ENCODE results near the gene VWA3B. TPM values are rescaled to one million over a fixed set of nuclear protein-coding genes. Genes with fewer than 3 reads are reported as not detected.
A peak's percentile ranks its signal among the peaks of the same experiment; 100 is the strongest.

Gene VWA3B, protein sequence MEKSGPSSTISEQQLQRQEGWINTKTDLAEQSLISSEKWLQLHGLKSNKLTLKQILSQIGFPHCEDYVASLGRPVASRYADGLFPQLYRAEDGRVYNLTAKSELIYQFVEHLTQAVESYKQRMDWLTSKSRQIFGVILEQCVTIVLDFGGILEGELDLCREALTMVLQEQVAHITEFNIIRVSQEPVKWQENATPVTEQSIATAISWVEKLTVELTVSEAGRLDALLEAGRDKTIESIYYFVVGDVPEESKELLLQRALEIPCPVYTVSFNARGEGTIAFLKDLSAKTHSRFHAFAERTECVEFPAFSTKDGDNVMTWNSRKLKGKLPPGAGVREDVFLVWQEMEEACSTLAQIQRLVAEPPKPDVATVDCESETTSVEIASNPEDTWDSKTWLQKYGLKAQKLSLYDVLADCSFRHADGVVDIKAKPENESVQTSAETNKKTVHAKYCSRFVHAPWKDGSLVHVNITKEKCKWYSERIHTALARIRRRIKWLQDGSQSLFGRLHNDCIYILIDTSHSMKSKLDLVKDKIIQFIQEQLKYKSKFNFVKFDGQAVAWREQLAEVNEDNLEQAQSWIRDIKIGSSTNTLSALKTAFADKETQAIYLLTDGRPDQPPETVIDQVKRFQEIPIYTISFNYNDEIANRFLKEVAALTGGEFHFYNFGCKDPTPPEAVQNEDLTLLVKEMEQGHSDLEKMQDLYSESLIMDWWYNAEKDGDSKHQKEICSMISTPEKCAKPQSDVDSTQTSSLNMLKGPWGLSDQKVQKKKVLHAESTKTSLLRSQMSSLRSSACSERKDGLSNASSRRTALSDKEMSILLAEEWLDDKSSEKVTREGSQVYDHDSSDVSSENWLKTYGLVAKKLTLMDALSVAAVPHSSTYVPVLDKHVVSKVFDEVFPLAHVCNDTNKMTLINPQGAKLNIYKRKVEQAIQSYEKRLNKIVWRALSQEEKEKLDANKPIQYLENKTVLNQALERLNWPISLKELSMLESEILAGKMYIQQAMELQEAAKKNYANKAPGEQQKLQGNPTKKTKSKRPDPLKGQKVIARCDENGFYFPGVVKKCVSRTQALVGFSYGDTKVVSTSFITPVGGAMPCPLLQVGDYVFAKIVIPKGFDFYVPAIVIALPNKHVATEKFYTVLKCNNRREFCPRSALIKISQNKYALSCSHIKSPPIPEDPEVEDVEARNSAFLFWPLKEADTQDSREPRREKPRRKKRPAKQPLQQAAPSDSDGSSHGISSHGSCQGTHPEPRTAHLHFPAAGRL (N-terminal part only)
- total RNA-seq: not detected in 3 replicates
- long read RNA-seq: 0 reads

DNA sequence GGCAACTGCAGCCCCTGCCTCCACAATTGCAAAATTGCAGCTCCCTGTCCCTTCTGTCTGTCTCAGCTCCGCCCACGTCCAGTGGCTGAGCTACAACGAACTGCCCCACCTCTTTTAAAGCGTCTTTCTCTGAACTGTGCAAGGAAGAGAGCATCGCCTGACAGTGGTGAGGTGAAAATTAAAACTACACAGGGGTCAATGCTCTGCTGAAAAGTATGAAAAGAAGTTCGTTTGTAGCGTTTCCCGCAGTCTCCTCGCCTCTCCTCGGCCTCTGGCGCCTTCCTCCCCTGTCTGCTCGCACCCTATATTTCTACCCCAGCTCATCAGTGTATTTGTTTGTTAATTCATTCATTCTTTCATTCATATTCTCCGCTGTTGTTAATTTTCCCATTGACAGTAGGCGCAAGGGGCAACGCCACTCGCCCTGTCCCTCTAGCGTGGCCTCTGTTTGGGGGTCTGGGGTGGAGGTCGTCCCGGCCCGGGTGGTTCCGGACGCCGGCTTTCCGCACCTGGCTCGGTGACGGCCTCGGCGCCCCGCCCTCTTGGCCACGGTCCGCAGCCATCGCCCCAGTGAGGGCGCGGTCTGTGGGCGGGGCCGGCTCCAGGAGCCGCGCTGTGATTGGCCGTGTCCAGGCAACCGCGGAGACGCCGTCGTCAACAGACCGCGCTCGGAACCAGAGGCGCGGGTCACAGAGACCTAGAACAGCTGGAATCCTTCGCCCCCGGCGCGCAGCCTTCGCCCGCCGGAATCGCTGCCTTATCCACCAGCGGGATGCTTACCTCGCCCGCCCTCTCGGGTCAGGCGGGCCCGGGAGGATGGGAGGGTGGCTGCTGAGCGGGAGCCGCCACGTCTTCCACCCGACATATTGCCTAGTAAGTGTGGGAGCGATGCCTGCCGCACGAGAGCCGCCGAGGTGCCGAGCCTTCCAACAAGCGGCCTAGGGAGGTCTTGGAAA lies at the start of gene VWA3B:
Gene VWA3B, plus strand, starts transcription at position 677 of the 956 bp plus-strand sequence. CDS start 5,926 bp downstream, outside the sequence.
- H3K9me3 Mint-ChIP-seq (ENCODE audit: low read depth): no peaks in the 10 kb centered on the region
- peak within 1 kb of the TSS; percentile 74 for H3K4me3 Mint-ChIP-seq (ENCODE audit: unreplicated experiment)
- peaks cover 56% of the 10 kb centered on the region for H3K27me3 Mint-ChIP-seq (ENCODE audit: low read depth)
- no peaks in the 10 kb centered on the region for H3K36me3 Mint-ChIP-seq (ENCODE audit: low read depth)
- no peak for DNase-seq (ENCODE audit: low spot score)
- TF ChIP-seq, protein P1, sequence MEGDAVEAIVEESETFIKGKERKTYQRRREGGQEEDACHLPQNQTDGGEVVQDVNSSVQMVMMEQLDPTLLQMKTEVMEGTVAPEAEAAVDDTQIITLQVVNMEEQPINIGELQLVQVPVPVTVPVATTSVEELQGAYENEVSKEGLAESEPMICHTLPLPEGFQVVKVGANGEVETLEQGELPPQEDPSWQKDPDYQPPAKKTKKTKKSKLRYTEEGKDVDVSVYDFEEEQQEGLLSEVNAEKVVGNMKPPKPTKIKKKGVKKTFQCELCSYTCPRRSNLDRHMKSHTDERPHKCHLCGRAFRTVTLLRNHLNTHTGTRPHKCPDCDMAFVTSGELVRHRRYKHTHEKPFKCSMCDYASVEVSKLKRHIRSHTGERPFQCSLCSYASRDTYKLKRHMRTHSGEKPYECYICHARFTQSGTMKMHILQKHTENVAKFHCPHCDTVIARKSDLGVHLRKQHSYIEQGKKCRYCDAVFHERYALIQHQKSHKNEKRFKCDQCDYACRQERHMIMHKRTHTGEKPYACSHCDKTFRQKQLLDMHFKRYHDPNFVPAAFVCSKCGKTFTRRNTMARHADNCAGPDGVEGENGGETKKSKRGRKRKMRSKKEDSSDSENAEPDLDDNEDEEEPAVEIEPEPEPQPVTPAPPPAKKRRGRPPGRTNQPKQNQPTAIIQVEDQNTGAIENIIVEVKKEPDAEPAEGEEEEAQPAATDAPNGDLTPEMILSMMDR (IDR thresholded peaks at IDR 0.05): no peak
- peaks cover 9% of the 10 kb centered on the region for H3K4me1 Mint-ChIP-seq (ENCODE audit: low read depth)
- H3K27ac Mint-ChIP-seq (ENCODE audit: unreplicated experiment): no peak within 1 kb of the TSS

- Mint-ChIP-seq H3K36me3 (ENCODE audit: low read depth) (no peaks in the 10 kb centered on the region), H3K4me3 (ENCODE audit: unreplicated experiment) (no peak overlapping the region), H3K27me3 (ENCODE audit: low read depth) (peaks cover 11% of the 10 kb centered on the region), H3K9me3 (ENCODE audit: low read depth) (no peaks in the 10 kb centered on the region), H3K4me1 (ENCODE audit: low read depth) (no peaks in the 10 kb centered on the region), H3K27ac (ENCODE audit: unreplicated experiment) (no peak overlapping the region)
- DNase-seq (ENCODE audit: low spot score): no peak
- TF ChIP-seq, protein P1 (IDR thresholded peaks at IDR 0.05): no peak
These were observed 49.8 kb upstream of the VWA3B start for GRCh38 chr2:98037206-98037605.

DNA sequence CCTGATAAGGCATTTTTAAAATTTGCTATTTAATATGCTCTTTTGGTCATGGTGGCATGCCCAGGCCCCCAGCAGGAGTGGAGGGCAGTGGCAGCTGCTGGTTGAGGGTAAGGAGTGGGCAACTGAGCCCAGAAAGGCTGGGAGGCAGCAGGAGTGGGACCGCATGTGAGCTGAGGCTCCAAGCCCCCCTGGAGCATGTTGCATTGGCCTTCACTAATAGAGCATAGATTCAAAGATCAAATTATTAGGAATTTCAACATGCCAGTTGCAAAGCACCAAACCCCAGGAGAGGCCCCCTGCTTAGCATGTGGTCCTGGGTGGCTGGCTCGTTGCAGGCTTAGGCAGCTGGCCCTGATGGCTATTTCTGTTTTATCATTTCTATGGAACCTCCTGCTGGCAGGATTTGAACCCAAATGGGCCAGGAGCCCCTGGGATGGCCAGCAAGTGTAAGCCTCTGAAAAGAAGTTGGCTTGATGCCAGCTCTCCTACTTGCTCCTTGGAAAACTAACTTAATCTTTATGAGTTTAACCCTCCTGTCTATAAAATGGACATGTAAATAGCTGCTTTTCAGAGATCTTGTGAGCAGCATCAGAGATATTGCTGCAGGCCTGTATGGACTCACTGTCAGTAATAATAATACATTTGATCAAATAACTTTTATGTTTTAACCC lies 49.2 kb upstream of the VWA3B start:
- no peak for DNase-seq (ENCODE audit: low spot score)
- H3K4me1 Mint-ChIP-seq (ENCODE audit: low read depth): no peaks in the 10 kb centered on the region
- no peak overlapping the region for H3K4me3 Mint-ChIP-seq (ENCODE audit: unreplicated experiment)
- H3K36me3 Mint-ChIP-seq (ENCODE audit: low read depth): no peaks in the 10 kb centered on the region
- H3K9me3 Mint-ChIP-seq (ENCODE audit: low read depth): no peaks in the 10 kb centered on the region
- H3K27ac Mint-ChIP-seq (ENCODE audit: unreplicated experiment): no peak overlapping the region
- TF ChIP-seq, protein P1 (IDR thresholded peaks at IDR 0.05): no peak
- peaks cover 14% of the 10 kb centered on the region for H3K27me3 Mint-ChIP-seq (ENCODE audit: low read depth)

GRCh38 chr2:98039085-98039756 lies 47.7 kb upstream of the VWA3B start:
- H3K4me3 Mint-ChIP-seq (ENCODE audit: unreplicated experiment): no peak overlapping the region
- peaks cover 13% of the 10 kb centered on the region for H3K27me3 Mint-ChIP-seq (ENCODE audit: low read depth)
- peaks cover 11% of the 10 kb centered on the region for H3K9me3 Mint-ChIP-seq (ENCODE audit: low read depth)
- peaks cover 1% of the 10 kb centered on the region for H3K36me3 Mint-ChIP-seq (ENCODE audit: low read depth)
- DNase-seq (ENCODE audit: low spot score): no peak
- H3K4me1 Mint-ChIP-seq (ENCODE audit: low read depth): no peaks in the 10 kb centered on the region
- H3K27ac Mint-ChIP-seq (ENCODE audit: unreplicated experiment): no peak overlapping the region
- TF ChIP-seq, protein P1 (IDR thresholded peaks at IDR 0.05): no peak
